ENCODE measurements around the gene INHBB.

Gene INHBB

DNA sequence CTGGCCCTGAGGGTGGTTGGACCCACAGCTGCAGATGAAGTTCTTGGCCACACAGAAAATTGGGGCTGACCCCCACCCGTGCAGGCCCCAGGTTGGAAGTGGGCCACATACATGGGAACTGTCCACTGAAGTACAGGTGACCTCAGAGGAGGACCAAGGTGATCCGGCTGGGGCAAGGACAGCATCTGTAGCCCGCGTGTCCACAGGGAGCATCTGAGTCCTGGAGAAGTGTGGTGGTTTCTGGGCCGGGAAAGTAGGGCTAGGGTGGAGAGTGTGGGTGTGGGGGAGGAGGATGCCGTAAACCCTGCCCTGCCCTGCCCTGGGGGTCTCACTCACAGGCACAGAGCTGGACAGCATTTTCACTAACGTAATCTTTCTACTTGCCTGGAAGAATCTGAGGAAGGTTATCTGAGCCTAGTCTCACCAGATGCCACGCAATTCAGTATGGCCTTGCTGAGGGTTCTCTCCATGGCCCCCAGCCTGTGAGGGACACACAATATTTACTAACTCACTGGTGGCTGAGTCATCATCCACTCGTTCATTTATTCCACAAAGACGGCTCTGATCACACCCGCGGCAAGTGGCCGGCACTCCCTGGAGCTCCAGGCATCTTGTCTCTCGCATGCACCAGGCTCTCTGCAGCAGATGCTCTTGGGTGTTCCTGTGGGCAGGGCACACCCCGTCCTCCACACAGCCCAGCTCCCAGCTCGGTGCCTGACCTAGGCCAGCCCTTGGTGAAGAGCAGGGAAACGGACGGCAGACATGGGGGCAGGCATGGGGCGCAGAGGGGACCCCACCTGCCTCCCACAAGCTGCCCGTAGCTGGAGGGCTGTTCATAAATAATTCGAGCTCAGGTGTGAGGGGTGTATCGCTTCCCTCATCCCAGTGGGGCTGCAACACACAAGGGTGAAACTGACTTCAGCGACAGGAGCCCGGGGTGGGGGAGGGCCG is 51.2 kb downstream of the INHBB start:
- DNase-seq (ENCODE audit: low read depth in 2 of 2): no peak

DNA sequence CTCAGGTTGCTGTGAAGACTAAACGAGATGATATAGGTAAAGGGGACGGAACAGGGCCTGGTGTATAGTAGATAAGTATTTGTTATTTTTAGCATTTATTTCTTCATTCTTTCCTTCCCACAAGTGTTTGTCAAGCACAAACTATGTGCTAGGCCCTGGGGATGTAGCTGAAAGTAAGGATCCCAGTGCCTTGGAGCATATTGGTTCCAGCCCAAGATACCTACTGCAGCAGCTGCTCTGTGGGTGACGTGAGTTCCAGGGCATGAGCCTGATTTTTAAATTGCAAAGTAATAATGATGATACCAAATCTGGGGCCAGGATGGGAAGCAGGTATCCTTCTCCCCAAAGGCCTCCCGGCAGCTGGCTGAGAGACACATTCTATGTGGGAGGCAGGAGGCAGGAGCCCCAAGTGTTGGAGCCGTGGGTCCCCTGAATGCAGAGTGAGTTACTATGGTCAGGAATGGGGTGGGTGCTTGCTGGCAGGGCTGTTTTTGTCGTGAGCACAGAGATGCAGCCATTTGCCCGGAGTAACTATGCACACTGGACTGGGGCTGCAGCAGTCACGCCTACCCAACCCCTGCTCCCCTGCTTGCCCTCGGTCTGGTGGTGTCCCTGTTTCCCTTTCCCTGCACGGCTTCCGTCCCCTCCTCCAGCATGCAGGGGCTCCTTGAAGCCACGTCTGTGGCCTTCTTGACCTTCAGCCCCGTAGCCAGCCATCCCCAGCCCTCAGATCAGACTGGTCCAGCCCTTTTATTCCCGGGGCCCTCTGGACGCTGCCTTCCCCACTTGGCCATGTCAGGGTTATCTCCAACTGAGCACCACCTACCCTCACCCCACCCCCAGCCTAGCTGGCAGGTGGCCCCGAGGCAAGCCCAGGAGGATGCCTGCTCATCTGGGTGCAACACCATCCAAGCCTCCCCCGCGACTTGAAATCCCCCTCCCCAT is 52.4 kb downstream of the INHBB start:
- DNase-seq (ENCODE audit: low read depth in 2 of 2): no peak

DNA sequence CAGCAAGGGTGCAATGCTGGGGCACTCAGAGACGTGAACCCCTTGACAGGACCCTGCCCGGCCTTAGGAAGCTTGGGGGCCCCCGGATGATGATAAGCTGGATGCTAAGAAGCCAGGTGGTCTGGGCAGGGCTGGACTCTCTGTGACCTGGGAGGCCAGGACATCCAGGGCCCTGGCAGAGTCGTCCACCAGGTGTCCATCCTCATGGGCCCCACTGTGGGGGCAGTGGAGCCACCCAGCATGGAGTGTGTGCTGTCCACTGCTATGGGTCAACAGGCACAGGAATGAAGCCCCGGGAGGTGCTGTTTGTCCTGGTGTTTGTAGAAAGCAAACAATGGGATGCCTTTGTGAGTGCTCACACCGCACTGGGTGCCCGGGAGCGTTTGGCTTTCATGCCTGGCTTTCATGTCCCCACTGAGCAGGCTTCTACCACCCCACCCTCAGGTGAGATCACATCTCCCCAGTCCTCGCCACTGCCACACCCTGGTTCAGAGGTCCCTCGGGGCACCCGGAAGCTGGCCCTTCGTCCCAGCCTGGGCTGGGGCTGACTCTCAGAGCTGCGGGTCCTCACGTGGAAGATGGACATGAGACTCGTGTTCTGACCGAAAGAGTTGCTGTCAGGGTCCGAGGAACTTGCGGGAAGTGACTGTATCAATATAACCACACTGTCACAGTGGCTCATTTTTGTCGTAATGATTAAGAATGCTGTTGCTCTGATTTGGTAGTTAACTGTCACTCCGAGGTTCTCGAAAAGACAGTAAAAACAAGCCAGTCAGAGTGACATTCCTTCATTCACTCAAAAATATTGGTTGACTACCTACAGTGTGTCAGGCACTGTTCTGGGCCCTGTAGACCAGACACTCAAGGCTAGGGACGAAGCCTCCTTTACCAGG is 53.3 kb downstream of the INHBB start:
- DNase-seq (ENCODE audit: low read depth in 2 of 2): no peak

DNA sequence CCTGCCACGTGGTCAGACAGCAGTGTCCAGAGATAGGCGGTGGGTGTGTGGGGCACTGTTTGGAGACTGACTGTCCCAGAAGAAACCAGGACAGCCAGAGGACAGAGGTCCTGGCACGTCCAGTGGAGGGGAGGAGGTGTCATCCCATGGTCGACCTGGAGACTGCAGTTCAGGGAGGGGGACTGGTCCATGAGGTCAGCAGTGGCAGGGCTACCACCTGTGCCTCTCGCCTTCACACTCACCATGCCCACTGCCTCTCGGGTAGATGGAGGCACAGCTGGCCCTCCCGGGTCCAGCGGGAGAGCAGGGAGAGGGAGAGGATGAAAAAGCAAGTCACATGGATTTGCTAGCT is 53.9 kb downstream of the INHBB start:
- no peak for DNase-seq (ENCODE audit: low read depth in 2 of 2)

DNA sequence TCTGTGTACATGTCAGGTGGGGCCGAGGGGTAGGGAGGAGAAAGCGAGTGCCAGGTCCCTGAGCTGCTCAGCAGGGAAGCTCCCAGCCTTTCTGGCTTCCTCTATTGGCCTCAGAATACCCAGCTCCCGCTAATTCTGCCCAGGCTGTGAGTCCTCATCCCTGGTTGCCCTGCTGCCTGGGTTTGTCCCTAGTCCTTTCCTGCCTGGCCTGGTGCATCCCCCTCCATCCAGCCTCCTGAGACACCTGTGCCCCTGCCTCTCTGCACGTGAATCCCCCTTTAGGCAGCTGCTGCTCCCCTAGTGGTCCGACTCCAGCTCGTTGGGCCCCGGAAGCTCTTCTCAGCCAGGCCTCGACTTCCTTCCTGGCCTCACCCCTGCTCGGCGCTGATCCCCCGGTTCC is 54.6 kb downstream of the INHBB start:
- no peak for DNase-seq (ENCODE audit: low read depth in 2 of 2)
